ENCODE results near the gene KRAS.

The KRAS gene

DNA sequence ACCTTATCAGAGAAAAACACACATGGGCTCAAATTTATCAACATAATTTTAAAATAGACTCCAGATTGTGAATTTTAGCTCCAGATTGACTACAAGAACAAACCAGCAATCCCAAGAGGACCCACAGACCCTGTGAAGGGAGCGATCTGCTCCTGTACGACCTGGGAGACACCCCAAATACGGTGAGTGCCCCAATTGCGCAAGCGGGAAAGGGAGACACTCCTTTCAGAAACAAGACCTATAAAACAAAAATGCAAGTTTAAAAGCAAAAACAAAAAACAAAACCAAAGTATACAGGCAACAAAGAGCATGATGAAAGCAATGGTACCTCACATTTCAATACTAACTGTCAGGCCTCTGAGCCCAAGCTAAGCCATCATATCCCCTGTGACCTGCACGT, 87.9 kb downstream of the KRAS start:
- Histone ChIP-seq H2AFZ (ENCODE audit: low read depth, low read length) (no peak overlapping the region), H3K18ac (ENCODE audit: low read depth in 1 of 2, low read length in 2 of 2) (no peak overlapping the region), H3K4me1 (ENCODE audit: control insufficient read depth, insufficient read depth, low read depth, low read length) (no peaks in the 10 kb centered on the region), H2BK120ac (ENCODE audit: low read depth, low read length) (no peak overlapping the region), H4K8ac (ENCODE audit: low read length) (no peak overlapping the region), H2BK5ac (ENCODE audit: low read depth, low read length, poor library complexity, severe bottlenecking) (no peak overlapping the region), H3K79me1 (replicated peaks; ENCODE audit: low read length, poor library complexity, severe bottlenecking) (no peaks in the 10 kb centered on the region), H3K9ac (ENCODE audit: low read length) (no peak overlapping the region), H2BK12ac (ENCODE audit: low read length in 2 of 2) (no peak overlapping the region), H2BK15ac (ENCODE audit: low read depth, poor library complexity, severe bottlenecking) (no peak overlapping the region), H3K27me3 (ENCODE audit: control insufficient read depth in 1 of 2, insufficient read depth in 1 of 2, low read length in 2 of 2) (no peaks in the 10 kb centered on the region), H3K14ac (ENCODE audit: low read length in 2 of 2) (no peak overlapping the region), H3K9me3 (ENCODE audit: control insufficient read depth, low read length) (no peaks in the 10 kb centered on the region), H3K4ac (ENCODE audit: low read depth in 1 of 2, low read length in 2 of 2) (no peak overlapping the region), H3K23ac (ENCODE audit: low read length in 2 of 2) (no peak overlapping the region), H3K4me2 (ENCODE audit: low read length, poor library complexity, severe bottlenecking) (no peak overlapping the region), H4K91ac (ENCODE audit: low read length) (no peak overlapping the region), H2AK5ac (ENCODE audit: low read length, severe bottlenecking) (no peak overlapping the region), H3K4me3 (ENCODE audit: insufficient read depth in 1 of 2, low read depth in 1 of 2, low read length in 2 of 2) (no peak overlapping the region), H3K36me3 (ENCODE audit: control insufficient read depth in 1 of 2, insufficient read depth in 2 of 2, low read depth in 1 of 2, low read length in 2 of 2) (no peaks in the 10 kb centered on the region), H3K27ac (ENCODE audit: low read length, poor library complexity, severe bottlenecking) (no peak overlapping the region)
- no peak for DNase-seq
- WGBS: 95% methylated on average over 6 of the region's 6 CpGs

DNA sequence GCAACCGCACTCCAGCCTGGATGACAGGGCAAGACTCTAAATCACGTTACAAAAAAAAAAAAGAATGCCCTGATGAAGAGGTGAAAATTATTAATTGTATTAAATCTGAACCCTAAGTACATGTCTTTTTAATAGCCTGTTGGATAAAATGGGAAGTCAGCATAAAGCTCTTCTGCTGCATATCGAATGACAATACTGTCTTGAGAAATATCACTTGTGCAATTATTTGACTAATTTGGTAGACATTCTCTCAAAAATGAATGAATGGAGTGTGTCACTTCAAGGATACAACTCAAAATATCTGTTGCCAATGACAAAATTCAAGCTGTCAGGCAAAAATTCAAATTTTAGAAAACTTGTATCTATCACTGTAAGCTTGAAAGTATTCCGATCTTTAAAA, 94.7 kb downstream of the KRAS start:
- Histone ChIP-seq H2AFZ (ENCODE audit: low read depth, low read length) (no peak overlapping the region), H3K9ac (ENCODE audit: low read length) (no peak overlapping the region), H2BK5ac (ENCODE audit: low read depth, low read length, poor library complexity, severe bottlenecking) (no peak overlapping the region), H3K14ac (ENCODE audit: low read length in 2 of 2) (no peak overlapping the region), H4K91ac (ENCODE audit: low read length) (no peak overlapping the region), H2BK120ac (ENCODE audit: low read depth, low read length) (no peak overlapping the region), H3K27me3 (ENCODE audit: control insufficient read depth in 1 of 2, insufficient read depth in 1 of 2, low read length in 2 of 2) (no peaks in the 10 kb centered on the region), H3K36me3 (ENCODE audit: control insufficient read depth in 1 of 2, insufficient read depth in 2 of 2, low read depth in 1 of 2, low read length in 2 of 2) (no peaks in the 10 kb centered on the region), H3K4me1 (ENCODE audit: control insufficient read depth, insufficient read depth, low read depth, low read length) (no peaks in the 10 kb centered on the region), H3K79me1 (replicated peaks; ENCODE audit: low read length, poor library complexity, severe bottlenecking) (no peaks in the 10 kb centered on the region), H3K9me3 (ENCODE audit: control insufficient read depth, low read length) (no peaks in the 10 kb centered on the region), H3K18ac (ENCODE audit: low read depth in 1 of 2, low read length in 2 of 2) (no peak overlapping the region), H2BK12ac (ENCODE audit: low read length in 2 of 2) (no peak overlapping the region), H2AK5ac (ENCODE audit: low read length, severe bottlenecking) (no peak overlapping the region), H2BK15ac (ENCODE audit: low read depth, poor library complexity, severe bottlenecking) (no peak overlapping the region), H3K23ac (ENCODE audit: low read length in 2 of 2) (no peak overlapping the region), H3K4me2 (ENCODE audit: low read length, poor library complexity, severe bottlenecking) (no peak overlapping the region), H4K8ac (ENCODE audit: low read length) (no peak overlapping the region), H3K4me3 (ENCODE audit: insufficient read depth in 1 of 2, low read depth in 1 of 2, low read length in 2 of 2) (no peak overlapping the region), H3K27ac (ENCODE audit: low read length, poor library complexity, severe bottlenecking) (no peak overlapping the region), H3K4ac (ENCODE audit: low read depth in 1 of 2, low read length in 2 of 2) (no peak overlapping the region)
- 93% methylated on average over 2 of the region's 4 CpGs for WGBS
- no peak for DNase-seq

DNA sequence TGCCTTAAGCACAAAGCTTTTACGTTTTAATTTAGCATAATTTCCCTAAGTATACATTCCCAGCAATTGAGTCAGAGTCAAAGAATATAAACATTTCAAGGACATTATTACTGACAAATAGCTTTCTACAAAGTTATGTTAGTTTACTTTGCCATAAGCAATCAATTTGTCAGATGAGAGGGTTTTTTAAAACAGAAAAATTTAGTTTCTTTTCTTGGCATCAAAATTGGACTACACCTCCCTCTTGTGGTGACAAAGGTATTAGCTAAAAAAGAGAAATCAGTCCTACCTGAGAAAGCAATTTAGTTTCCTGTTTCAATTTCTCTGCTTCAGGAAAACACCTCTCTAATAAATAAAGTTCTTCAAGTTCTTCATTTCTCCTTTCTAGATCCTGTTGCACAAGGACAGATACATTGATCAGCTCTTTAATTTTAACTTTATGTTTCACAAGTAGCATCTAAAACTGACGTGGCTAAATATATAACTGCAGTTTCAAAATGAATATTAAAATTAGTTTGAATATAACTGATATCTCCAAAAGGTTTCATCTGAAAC, 95.6 kb downstream of the KRAS start:
- H2BK12ac ChIP-seq (ENCODE audit: low read length in 2 of 2): no peak overlapping the region
- no peak overlapping the region for H2BK15ac ChIP-seq (ENCODE audit: low read depth, poor library complexity, severe bottlenecking)
- H3K79me1 ChIP-seq (replicated peaks; ENCODE audit: low read length, poor library complexity, severe bottlenecking): no peaks in the 10 kb centered on the region
- H2AFZ ChIP-seq (ENCODE audit: low read depth, low read length): no peak overlapping the region
- no peak overlapping the region for H3K4ac ChIP-seq (ENCODE audit: low read depth in 1 of 2, low read length in 2 of 2)
- H3K23ac ChIP-seq (ENCODE audit: low read length in 2 of 2): no peak overlapping the region
- no peak overlapping the region for H3K27ac ChIP-seq (ENCODE audit: low read length, poor library complexity, severe bottlenecking)
- H3K4me2 ChIP-seq (ENCODE audit: low read length, poor library complexity, severe bottlenecking): no peak overlapping the region
- H3K27me3 ChIP-seq (ENCODE audit: control insufficient read depth in 1 of 2, insufficient read depth in 1 of 2, low read length in 2 of 2): no peaks in the 10 kb centered on the region
- H4K8ac ChIP-seq (ENCODE audit: low read length): no peak overlapping the region
- H3K9me3 ChIP-seq (ENCODE audit: control insufficient read depth, low read length): no peaks in the 10 kb centered on the region
- no peak overlapping the region for H2BK120ac ChIP-seq (ENCODE audit: low read depth, low read length)
- H3K9ac ChIP-seq (ENCODE audit: low read length): peak overlapping the region; percentile 56
- DNase-seq: peak; percentile 59
- no peak overlapping the region for H3K4me3 ChIP-seq (ENCODE audit: insufficient read depth in 1 of 2, low read depth in 1 of 2, low read length in 2 of 2)
- H3K14ac ChIP-seq (ENCODE audit: low read length in 2 of 2): no peak overlapping the region
- no peak overlapping the region for H2BK5ac ChIP-seq (ENCODE audit: low read depth, low read length, poor library complexity, severe bottlenecking)
- whole genome bisulfite sequencing: no CpG with 5 or more reads among the region's 2 CpGs
- H3K18ac ChIP-seq (ENCODE audit: low read depth in 1 of 2, low read length in 2 of 2): no peak overlapping the region
- H3K4me1 ChIP-seq (ENCODE audit: control insufficient read depth, insufficient read depth, low read depth, low read length): no peaks in the 10 kb centered on the region
- no peak overlapping the region for H4K91ac ChIP-seq (ENCODE audit: low read length)
- H2AK5ac ChIP-seq (ENCODE audit: low read length, severe bottlenecking): no peak overlapping the region
- no peaks in the 10 kb centered on the region for H3K36me3 ChIP-seq (ENCODE audit: control insufficient read depth in 1 of 2, insufficient read depth in 2 of 2, low read depth in 1 of 2, low read length in 2 of 2)
